HepG2 (cell line): ENCODE data around the gene RRBP1. TPM values are rescaled to one million over a fixed set of nuclear protein-coding genes. Genes with fewer than 3 reads are reported as not detected.
A peak's percentile ranks its signal among the peaks of the same experiment; 100 is the strongest.

Source experiments
- ATAC-seq: fragments of 200-7000 bp; cut with Tn5 transposase; 3 replicates; pipeline ENCODE4 v1.9.1; 2020; ENCODE audit warnings: mild to moderate bottlenecking, moderate library complexity
- BruUV-seq: library from RNA; stranded (reverse); fragments of 400-500 nt; replicated peaks from 2 replicates; lab custom pipeline; 2021; lab: Mats Ljungman, UMichigan
- CTCF ChIA-PET: fragments of 300-600 bp; formaldehyde crosslinking; extraction: SDS; loops from one replicate; lab custom pipeline; 2021; ENCODE audit warnings: low total read pairs, inconsistent platforms, low intra/inter-chr PET ratio; lab: Yijun Ruan, JAX
- POLR2A ChIA-PET: fragments of 350-600 bp; sonication (Branson Sonifier 250); formaldehyde crosslinking; loops from one replicate; lab custom pipeline; 2020; ENCODE audit warnings: antibody characterized with exemption, inconsistent platforms; lab: Yijun Ruan, JAX
- DNase-seq: peaks from one replicate; pipeline ENCODE4 v3.0.0-alpha.2; 2015; ENCODE audit warnings: low spot score
- FAIRE-seq: peaks from 3 replicates; lab custom pipeline; 2011; peaks lifted over from hg19 to GRCh38; lab: Jason Lieb, UNC
- H2AFZ ChIP-seq: one replicate; pipeline ENCODE4 v1.6.1; 2011; ENCODE audit warnings: low read length, inconsistent platforms
- H3K27ac ChIP-seq: fragments of 300-600 bp; 3 replicates; pipeline ENCODE4 v1.8.0; 2011; ENCODE audit warnings: mixed run types, mild to moderate bottlenecking, mixed read lengths, low read length, inconsistent platforms; ENCODE audit not compliant: insufficient read depth; ENCODE audit errors: extremely low read length
- H3K27me3 ChIP-seq, 2 experiments: fragments of 200-600 bp in 1 of 2; 2 replicates in 1 of 2; 3 replicates in 1 of 2; pipeline versions ENCODE4 v1.6.0 to v1.8.0; 2011; ENCODE audit warnings: low read length in 2 of 2, mild to moderate bottlenecking in 2 of 2, moderate library complexity in 2 of 2, inconsistent platforms in 1 of 2; ENCODE audit not compliant: insufficient read depth in 2 of 2, control insufficient read depth in 1 of 2
- H3K36me3 ChIP-seq, 2 experiments: fragments of 200-600 bp in 1 of 2; replicated peaks in 1 of 2; 2 replicates in 1 of 2; 3 replicates in 1 of 2; pipeline versions ENCODE4 v1.5.1 to v1.8.0; 2011; ENCODE audit warnings: low read length in 2 of 2, inconsistent platforms in 1 of 2; ENCODE audit not compliant: insufficient read depth in 2 of 2, control insufficient read depth in 1 of 2
- H3K4me1 ChIP-seq: 2 replicates; pipeline ENCODE4 v1.5.1; 2012; ENCODE audit warnings: low read length, inconsistent platforms; ENCODE audit not compliant: insufficient read depth
- H3K4me2 ChIP-seq: 2 replicates; pipeline ENCODE4 v1.6.0; 2011; ENCODE audit warnings: low read depth, low read length, inconsistent platforms
- H3K4me3 ChIP-seq, 3 experiments: fragments of 200-600 bp in 1 of 3; sonication (generic), shearing (Covaris generic) in 1 of 3; replicated peaks in 1 of 3; 2 replicates each; pipeline ENCODE4 v1.5.1; 2011 to 2016; ENCODE audit warnings: low read length in 3 of 3, inconsistent platforms in 2 of 3, low read depth in 2 of 3, mild to moderate bottlenecking in 2 of 3, control low read depth in 1 of 3, mixed read lengths in 1 of 3; ENCODE audit not compliant: insufficient read depth in 1 of 3
- H3K79me2 ChIP-seq: one replicate; pipeline ENCODE4 v1.6.1; 2011; ENCODE audit warnings: low read length, inconsistent platforms; ENCODE audit not compliant: insufficient read depth
- H3K9ac ChIP-seq: 2 replicates; pipeline ENCODE4 v1.6.0; 2011; ENCODE audit warnings: mild to moderate bottlenecking, low read depth, low read length, inconsistent platforms; ENCODE audit not compliant: insufficient read depth
- H3K9me3 ChIP-seq: 2 replicates; pipeline ENCODE4 v1.5.1; 2012; ENCODE audit warnings: mild to moderate bottlenecking, low read length
- H4K20me1 ChIP-seq: 2 replicates; pipeline ENCODE4 v1.6.0; 2011; ENCODE audit warnings: inconsistent platforms, mild to moderate bottlenecking, low read length, moderate library complexity; ENCODE audit not compliant: insufficient read depth
- ZBTB33 ChIP-seq: sonication (generic); formaldehyde crosslinking; IDR thresholded peaks from 2 replicates; pipeline ENCODE4 v1.4.0; 2020; ENCODE audit warnings: missing genetic modification reagents
- ZBTB37 ChIP-seq: sonication (generic); formaldehyde crosslinking; IDR thresholded peaks from 2 replicates; pipeline ENCODE4 v1.4.0; 2020; ENCODE audit warnings: mild to moderate bottlenecking, missing genetic modification reagents
- ZNF33B ChIP-seq: sonication (generic); formaldehyde crosslinking; IDR thresholded peaks from 2 replicates; pipeline ENCODE4 v1.5.1; 2020; ENCODE audit warnings: mild to moderate bottlenecking, missing genetic modification reagents
- ZNF441 ChIP-seq: sonication (generic); formaldehyde crosslinking; IDR thresholded peaks from 2 replicates; pipeline ENCODE4 v1.7.0; 2021; ENCODE audit warnings: missing genetic modification reagents, borderline replicate concordance
- ZNF512B ChIP-seq: sonication (generic); formaldehyde crosslinking; IDR thresholded peaks from 2 replicates; pipeline ENCODE4 v1.5.1; 2020; ENCODE audit warnings: missing genetic modification reagents, mild to moderate bottlenecking, borderline replicate concordance
- ZNF660 ChIP-seq: sonication (generic); formaldehyde crosslinking; IDR thresholded peaks from 2 replicates; pipeline ENCODE4 v1.5.1; 2020; ENCODE audit warnings: mild to moderate bottlenecking, low read depth, missing genetic modification reagents, borderline replicate concordance
- ZNF772 ChIP-seq: sonication (generic); formaldehyde crosslinking; IDR thresholded peaks from 2 replicates; pipeline ENCODE4 v1.5.0; 2020; ENCODE audit warnings: mild to moderate bottlenecking, missing genetic modification reagents
- ZSCAN9 ChIP-seq: IDR thresholded peaks from 2 replicates; pipeline ENCODE4 v1.6.1; 2016; ENCODE audit warnings: borderline replicate concordance
- WGBS: methylation state at CpG from one replicate; pipeline ENCODE4 v1.1.6; 2017; ENCODE audit warnings: low lambda C conversion rate; 5-methylcytosine and 5-hydroxymethylcytosine counted together
- in situ Hi-C: cut with HindIII; loops from 2 replicates; pipeline ENCODE4 v1.10.0; 2017; ENCODE audit warnings: low pct_unique_long_range_greater_than_20kb; ENCODE audit not compliant: extremely low pct_ligation_motif_present
- intact Hi-C: fragments of 100-400 bp; cut with micrococcal nuclease; formaldehyde crosslinking; loops from one replicate; pipeline ENCODE4 v1.10.0; 2022; ENCODE audit not compliant: unreplicated experiment
- polyA plus RNA-seq, 8 experiments: library from polyadenylated mRNA; depleted of rRNA in 3 of 8; stranded (reverse) in 7 of 8; unstranded in 1 of 8; fragments of >200 nt; fragmentation: Illumina TruSeq in 4 of 8; extraction: Trizol in 4 of 8; gene quantifications; 2 replicates each; pipeline versions ENCODE4 v1.2.1 to v1.2.3, GENCODE V29; 2011 to 2016; ENCODE audit warnings: low read depth in 4 of 8, missing spikeins in 1 of 8, mixed read lengths in 1 of 8; ENCODE audit not compliant: insufficient read depth in 1 of 8
- total RNA-seq, 5 experiments: library from RNA; depleted of rRNA; stranded (reverse); fragments of >200 nt; fragmentation: Illumina TruSeq; extraction: Trizol; gene quantifications; 2 replicates each; pipeline ENCODE4 v1.2.3, GENCODE V29; 2016; ENCODE audit warnings: low read depth in 1 of 5

RRBP1 gene
- total and polyA plus RNA-seq, 2 of the 13 experiments (the other 11 are each of a cell fraction or from before 2014, with no cell fraction given): 150 to 222 TPM

DNA sequence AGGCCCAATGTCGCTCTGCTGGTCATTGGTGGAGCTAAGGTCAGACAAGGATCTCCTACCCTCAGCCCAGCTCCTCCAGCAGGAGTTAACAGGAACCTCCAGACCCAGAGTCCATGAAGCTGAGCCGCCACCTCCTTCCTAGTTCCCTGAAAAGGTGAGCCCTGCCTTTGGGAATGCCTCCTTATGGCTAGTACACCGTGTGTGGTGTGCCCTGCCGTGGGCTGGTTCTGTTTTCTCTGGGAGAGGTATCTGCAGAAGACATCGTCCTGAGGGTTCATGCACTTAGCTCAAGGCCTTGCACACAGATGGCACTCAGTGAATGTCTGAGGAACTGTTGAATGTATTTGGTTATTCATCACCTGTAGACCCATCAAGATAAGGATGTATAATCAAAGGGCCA is 33.0 kb upstream of the RRBP1 start (continued):
- 0 out of 2 replicates have a peak, but pooled peaks have one; percentile 36 for TF ChIP-seq ZNF512B (CRISPR knock-in tag)
- TF ChIP-seq ZNF33B (CRISPR knock-in tag): peak; percentile 82; the same call in 1 of the 2 replicates
- TF ChIP-seq, all 625 proteins: peak for 10

- Histone ChIP-seq H3K4me2 (no peak overlapping the region), H4K20me1 (no peaks in the 10 kb centered on the region), H3K27ac (no peak overlapping the region), H3K4me3 (no peak overlapping the region), H2AFZ (no peak overlapping the region), H3K36me3 (no peaks in the 10 kb centered on the region), H3K9me3 (no peaks in the 10 kb centered on the region), H3K4me1 (peaks cover 55% of the 10 kb centered on the region), H3K27me3 (peaks cover 2 to 33% of the 10 kb centered on the region in 2 experiments; a peak in 4 of 5 replicates), H3K79me2 (no peaks in the 10 kb centered on the region), H3K9ac (no peak overlapping the region)
- CTCF ChIA-PET: no interaction called here
- POLR2A ChIA-PET: interaction anchor here (0.6 to 3.5 kb wide), 4 partner anchors 8 to 160 kb away, joined by 3 to 24 read pairs (median 3); partner anchors contain the start of gene RRBP1
- ATAC-seq (no peak), DNase-seq (no peak), FAIRE-seq (no peak)
- intact Hi-C loops: no loop called here
- in situ Hi-C loops: no loop called here
- BruUV-seq: no TSS peak
- TF ChIP-seq ZNF772 (CRISPR knock-in tag) (no peak), ZBTB37 (CRISPR knock-in tag) (no peak), ZSCAN9 (CRISPR knock-in tag) (no peak), ZBTB33 (CRISPR knock-in tag) (no peak), ZNF660 (CRISPR knock-in tag) (no peak), ZNF441 (CRISPR knock-in tag) (no peak)
- 91% methylated on average over 1 of the region's 1 CpG for WGBS
These were observed 32.6 kb upstream of the RRBP1 start for GRCh38 chr20:17714597-17714996.
